ENCODE data around the gene THAP6.

GRCh38 chr4:75527482-75527881 is 13.2 kb downstream of the THAP6 start:
- TF ChIP-seq, protein P1, sequence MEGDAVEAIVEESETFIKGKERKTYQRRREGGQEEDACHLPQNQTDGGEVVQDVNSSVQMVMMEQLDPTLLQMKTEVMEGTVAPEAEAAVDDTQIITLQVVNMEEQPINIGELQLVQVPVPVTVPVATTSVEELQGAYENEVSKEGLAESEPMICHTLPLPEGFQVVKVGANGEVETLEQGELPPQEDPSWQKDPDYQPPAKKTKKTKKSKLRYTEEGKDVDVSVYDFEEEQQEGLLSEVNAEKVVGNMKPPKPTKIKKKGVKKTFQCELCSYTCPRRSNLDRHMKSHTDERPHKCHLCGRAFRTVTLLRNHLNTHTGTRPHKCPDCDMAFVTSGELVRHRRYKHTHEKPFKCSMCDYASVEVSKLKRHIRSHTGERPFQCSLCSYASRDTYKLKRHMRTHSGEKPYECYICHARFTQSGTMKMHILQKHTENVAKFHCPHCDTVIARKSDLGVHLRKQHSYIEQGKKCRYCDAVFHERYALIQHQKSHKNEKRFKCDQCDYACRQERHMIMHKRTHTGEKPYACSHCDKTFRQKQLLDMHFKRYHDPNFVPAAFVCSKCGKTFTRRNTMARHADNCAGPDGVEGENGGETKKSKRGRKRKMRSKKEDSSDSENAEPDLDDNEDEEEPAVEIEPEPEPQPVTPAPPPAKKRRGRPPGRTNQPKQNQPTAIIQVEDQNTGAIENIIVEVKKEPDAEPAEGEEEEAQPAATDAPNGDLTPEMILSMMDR (conservative IDR thresholded peaks at IDR 0.05 in 1 of 2, IDR thresholded peaks at IDR 0.05 in 1 of 2; ENCODE audit: low read depth in 1 of 2, low read length in 2 of 2): no peak
- TF ChIP-seq EZH2 (IDR thresholded peaks at IDR 0.05; ENCODE audit: low read length, missing control alignments): no peak
